PC-3 (cell line): ENCODE data around the gene KSR2.

ENCODE experiments used
- CTCF ChIP-seq: fragments of 300-600 bp; sonication (generic); conservative IDR thresholded peaks from 2 replicates; pipeline ENCODE4 v1.5.1; 2017; ENCODE audit warnings: antibody characterized with exemption, low read depth, mild to moderate bottlenecking, low read length
- EZH2 ChIP-seq: fragments of 300-600 bp; sonication (generic); IDR thresholded peaks from one replicate; pipeline ENCODE4 v1.6.1; 2017; ENCODE audit warnings: antibody characterized with exemption, mild to moderate bottlenecking, low read length; ENCODE audit not compliant: unreplicated experiment
- EZH2phosphoT487 ChIP-seq: fragments of 300-600 bp; sonication (generic); IDR thresholded peaks from 2 replicates; pipeline ENCODE4 v1.6.1; 2018; ENCODE audit warnings: mild to moderate bottlenecking, antibody characterized with exemption, low read length, borderline replicate concordance

- TF ChIP-seq EZH2 = no peak
- TF ChIP-seq CTCF = no peak
- no peak for TF ChIP-seq EZH2phosphoT487
Measured at GRCh38 chr12:117513353-117513752, 455.4 kb downstream of the KSR2 start.
